NOMO-1 (cell line): ENCODE measurements around the gene GTF2A1.
A peak's percentile ranks its signal among the peaks of the same experiment; 100 is the strongest.

ENCODE experiments used
- DNase-seq, 2 experiments: peaks; one replicate each; lab custom pipeline; 2025; ENCODE audit not compliant: unreplicated experiment in 2 of 2; lab: John Stamatoyannopoulos, UW

GTF2A1 gene

DNA sequence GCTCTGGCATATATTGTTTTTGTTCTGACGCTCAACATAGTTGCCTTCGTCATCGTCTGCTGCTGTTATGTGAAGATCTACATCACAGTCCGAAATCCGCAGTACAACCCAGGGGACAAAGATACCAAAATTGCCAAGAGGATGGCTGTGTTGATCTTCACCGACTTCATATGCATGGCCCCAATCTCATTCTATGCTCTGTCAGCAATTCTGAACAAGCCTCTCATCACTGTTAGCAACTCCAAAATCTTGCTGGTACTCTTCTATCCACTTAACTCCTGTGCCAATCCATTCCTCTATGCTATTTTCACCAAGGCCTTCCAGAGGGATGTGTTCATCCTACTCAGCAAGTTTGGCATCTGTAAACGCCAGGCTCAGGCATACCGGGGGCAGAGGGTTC is 77.0 kb downstream of the GTF2A1 start:
- DNase-seq = no peak

DNA sequence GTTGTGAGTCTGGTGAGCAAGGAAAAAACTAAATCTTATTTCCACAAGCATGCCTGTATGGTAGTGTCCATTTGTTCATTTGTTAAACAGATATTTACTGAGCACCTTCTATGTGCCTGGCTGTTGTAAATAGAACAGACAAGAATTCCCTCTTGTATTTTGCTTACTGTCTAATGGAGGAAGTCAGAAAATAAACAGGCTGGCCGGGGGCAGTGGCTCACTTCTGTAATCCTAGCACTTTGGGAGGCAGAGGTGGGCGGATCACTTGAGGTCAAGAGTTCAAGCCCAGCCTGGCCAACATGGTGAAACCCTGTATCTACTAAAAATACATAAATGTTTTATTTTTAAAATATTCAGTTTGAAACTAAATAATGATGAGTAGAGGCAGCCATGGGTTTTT is 79.3 kb downstream of the GTF2A1 start:
- no peak for DNase-seq

DNA sequence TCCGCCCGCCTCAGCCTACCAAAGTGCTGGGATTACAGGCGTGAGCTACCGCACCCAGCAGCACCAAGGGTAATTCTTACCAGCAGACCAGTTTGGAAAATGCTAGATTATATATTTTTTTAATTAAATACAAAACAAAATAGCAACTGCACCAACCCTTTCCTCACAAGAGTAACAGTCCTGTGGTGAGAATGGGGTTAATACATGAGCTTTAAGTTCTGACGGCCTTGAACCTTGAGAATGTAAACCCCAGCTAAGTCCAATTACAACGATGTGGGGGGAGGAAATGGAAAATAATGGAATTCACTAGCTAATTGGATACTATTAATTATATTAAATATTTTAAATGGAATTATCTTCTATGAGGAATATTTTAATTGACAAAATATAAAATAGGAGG is 82.3 kb downstream of the GTF2A1 start:
- DNase-seq = no peak

DNA sequence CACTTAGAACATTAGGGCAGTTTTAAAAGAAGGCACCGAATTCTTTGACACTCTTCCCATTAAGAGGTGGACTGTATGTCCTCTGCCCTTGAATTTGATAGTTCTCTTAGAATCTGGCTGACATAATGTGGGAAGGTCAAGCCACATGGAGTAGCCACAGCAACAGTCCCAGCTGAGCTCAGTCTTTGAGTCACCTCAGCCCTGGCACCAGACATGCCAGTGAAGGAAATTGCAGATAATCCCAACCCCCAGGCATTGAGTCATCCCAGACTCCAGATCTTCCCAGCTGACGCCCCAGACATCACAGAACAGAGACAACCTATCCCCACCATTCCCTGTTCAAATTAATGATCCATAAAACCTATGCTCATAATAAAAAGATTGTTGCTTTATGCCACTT is 83.4 kb downstream of the GTF2A1 start:
- DNase-seq = no peak

DNA sequence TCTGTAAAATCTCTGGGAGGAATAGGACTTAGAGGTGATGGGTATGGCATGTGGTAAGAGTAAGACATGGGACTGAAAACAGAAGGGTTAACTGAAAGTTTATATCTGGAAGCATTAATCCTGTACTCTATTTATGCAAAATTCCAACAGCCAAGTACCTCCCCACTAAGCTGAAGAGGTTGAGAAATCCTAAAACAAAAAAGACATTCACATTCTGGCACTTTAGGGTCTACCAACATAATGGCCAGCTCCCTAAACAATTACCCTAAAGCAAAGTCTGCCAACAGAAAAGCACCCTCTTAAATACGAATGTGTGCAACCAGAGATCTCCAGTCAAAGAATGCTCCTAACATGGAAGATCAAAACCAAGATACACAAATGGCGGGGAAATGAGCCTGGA is 87.4 kb downstream of the GTF2A1 start:
- DNase-seq = no peak

DNA sequence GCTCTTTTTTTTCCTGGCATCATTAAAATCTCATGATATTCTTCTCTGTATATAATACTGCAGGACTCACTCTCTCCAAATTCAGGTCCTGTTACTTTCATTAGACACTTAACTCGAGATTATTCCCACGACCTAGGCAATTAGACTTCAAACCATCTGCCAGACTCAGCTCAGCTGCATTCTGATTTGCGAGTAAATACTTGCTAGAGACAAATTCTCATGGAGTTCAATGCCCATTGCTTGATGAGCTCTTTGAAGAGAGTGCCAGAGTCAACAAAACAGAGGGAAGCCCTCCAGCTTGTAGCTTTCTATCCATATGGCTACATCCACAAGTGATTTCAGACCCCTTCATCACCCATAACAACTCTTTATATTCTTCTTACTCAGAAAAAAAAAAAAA is 88.3 kb downstream of the GTF2A1 start:
- DNase-seq = no peak

DNA sequence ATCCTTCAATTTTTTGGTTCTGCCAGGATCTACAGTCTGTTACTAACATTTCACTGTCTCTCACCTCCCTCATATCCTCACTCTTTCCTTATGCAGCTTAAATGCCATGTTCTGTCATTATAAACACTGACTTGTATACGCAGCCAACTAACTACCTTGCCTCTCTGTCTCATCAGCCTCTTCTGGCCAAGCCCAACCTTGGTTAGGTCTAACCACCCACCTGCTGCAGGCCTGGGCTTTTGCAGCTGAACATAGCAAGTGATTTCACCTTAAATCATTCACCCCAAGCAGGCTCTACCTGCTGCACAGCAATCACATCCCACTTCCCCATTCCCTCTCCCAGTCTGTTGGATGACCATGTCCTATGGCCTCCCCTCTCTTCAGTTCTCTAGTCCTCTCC is 91.5 kb downstream of the GTF2A1 start:
- no peak for DNase-seq

DNA sequence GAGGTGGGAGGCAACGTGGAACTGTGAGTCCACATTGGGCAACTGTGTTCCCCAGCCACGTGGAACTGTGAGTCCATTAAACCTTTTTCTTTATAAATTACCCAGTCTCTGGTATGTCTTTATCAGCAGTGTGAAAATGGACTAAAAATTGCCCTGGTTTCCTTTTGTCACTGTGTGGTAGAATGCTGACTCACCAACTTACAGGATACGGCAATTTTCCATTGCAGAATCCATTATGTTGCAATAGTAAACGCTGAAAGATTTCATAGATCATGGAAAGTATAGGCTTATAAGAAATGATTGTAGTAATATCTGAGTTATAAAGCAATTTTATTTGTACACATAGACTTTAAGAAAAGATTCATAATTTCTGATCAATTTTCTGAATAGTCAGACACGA is 93.0 kb downstream of the GTF2A1 start:
- DNase-seq = peak; percentile 14 to 79

DNA sequence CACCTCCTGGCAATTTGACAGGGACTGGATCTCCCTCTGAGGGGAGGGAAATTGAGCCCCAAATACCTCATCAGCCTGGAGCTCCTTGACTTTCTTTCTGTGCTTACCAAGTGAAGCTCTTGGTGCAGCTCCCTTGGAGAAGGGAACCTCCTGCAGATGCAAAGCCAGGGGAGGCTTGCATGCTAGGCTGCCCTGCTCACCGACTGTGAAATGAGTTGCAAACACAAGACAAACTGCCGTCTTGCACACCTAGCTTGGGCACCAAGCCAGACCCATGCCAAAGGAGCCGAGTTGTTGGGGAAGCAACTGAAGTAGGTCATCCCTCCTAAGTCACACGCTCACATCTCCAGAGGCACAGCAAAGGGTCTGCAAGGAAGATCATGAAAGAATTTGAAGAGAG is 95.2 kb downstream of the GTF2A1 start:
- no peak for DNase-seq
